GM21825 (cell line): Measurements from ENCODE around the gene ATP8A1.

Experiments used
- ATAC-seq: cut with Tn5 transposase; IDR thresholded peaks from one replicate; pipeline ENCODE4 v1.9.1; 2021; ENCODE audit warnings: mild to moderate bottlenecking, moderate library complexity; ENCODE audit not compliant: unreplicated experiment

Gene ATP8A1

GRCh38 chr4:42628740-42629139, 28.2 kb downstream of the ATP8A1 start:
- no peak for ATAC-seq

GRCh38 chr4:42627885-42628646, 28.8 kb downstream of the ATP8A1 start:
- peak; percentile 93 for ATAC-seq

GRCh38 chr4:42626629-42627146, 30.2 kb downstream of the ATP8A1 start:
- ATAC-seq, result no peak

- no peak for ATAC-seq
Measured at GRCh38 chr4:42625329-42625728, 31.6 kb downstream of the ATP8A1 start.

- ATAC-seq, result no peak
Measured at GRCh38 chr4:42624551-42624950, 32.4 kb downstream of the ATP8A1 start.

GRCh38 chr4:42618023-42618422, 38.9 kb downstream of the ATP8A1 start:
- no peak for ATAC-seq

GRCh38 chr4:42617030-42617429, 39.9 kb downstream of the ATP8A1 start:
- ATAC-seq, result no peak

- ATAC-seq, result no peak
Measured at GRCh38 chr4:42616572-42616971, 40.3 kb downstream of the ATP8A1 start.

- ATAC-seq, result no peak
Measured at GRCh38 chr4:42615131-42615763, 41.7 kb downstream of the ATP8A1 start.

GRCh38 chr4:42612898-42613297, 44.0 kb downstream of the ATP8A1 start:
- ATAC-seq, result no peak

GRCh38 chr4:42610941-42611340, 46.0 kb downstream of the ATP8A1 start:
- ATAC-seq, result no peak

GRCh38 chr4:42609051-42609450, 47.9 kb downstream of the ATP8A1 start:
- ATAC-seq, result no peak

- no peak for ATAC-seq
Measured at GRCh38 chr4:42608551-42608950, 48.4 kb downstream of the ATP8A1 start.

GRCh38 chr4:42607011-42607726, 49.7 kb downstream of the ATP8A1 start:
- ATAC-seq, result no peak

GRCh38 chr4:42605264-42605663, 51.6 kb downstream of the ATP8A1 start:
- ATAC-seq, result no peak

- ATAC-seq, result no peak
Measured at GRCh38 chr4:42603862-42604261, 53.0 kb downstream of the ATP8A1 start.

GRCh38 chr4:42600578-42600977, 56.3 kb downstream of the ATP8A1 start:
- peak; percentile 49 for ATAC-seq

- ATAC-seq, result no peak
Measured at GRCh38 chr4:42596918-42597317, 60.0 kb downstream of the ATP8A1 start.

GRCh38 chr4:42594888-42595287, 62.0 kb downstream of the ATP8A1 start:
- no peak for ATAC-seq

- no peak for ATAC-seq
Measured at GRCh38 chr4:42588909-42589308, 68.0 kb downstream of the ATP8A1 start.

GRCh38 chr4:42586775-42587174, 70.1 kb downstream of the ATP8A1 start:
- ATAC-seq, result no peak

- ATAC-seq, result no peak
Measured at GRCh38 chr4:42579903-42580302, 77.0 kb downstream of the ATP8A1 start.
